Thyroid gland (tissue), 4 donors: Measurements from ENCODE around the gene DDRGK1.

Experiments
- CTCF ChIP-seq, 6 experiments: fragments of 200-600 bp in 3 of 6; fragments of 450-650 bp in 3 of 6; sonication (generic) in 3 of 6; IDR thresholded peaks; one replicate each; pipeline ENCODE4 v1.5.1; 2016 to 2019; ENCODE audit warnings: antibody characterized with exemption in 6 of 6, mild to moderate bottlenecking in 2 of 6, inconsistent platforms in 1 of 6, moderate library complexity in 1 of 6
- POLR2A ChIP-seq, 2 donors: fragments of 450-650 bp; IDR thresholded peaks; one replicate each; pipeline ENCODE4 v1.6.1; 2017; ENCODE audit warnings: antibody characterized with exemption in 2 of 2, mild to moderate bottlenecking in 2 of 2, moderate library complexity in 1 of 2

- no peak for TF ChIP-seq CTCF (IDR thresholded peaks at IDR 0.05)
- no peak for TF ChIP-seq POLR2A (IDR thresholded peaks at IDR 0.05)
Observed at GRCh38 chr20:3177746-3178485, 26.6 kb downstream of the DDRGK1 start.
